GM23248 (cell line): ENCODE data around the gene KCNMA1. TPM values are rescaled to one million over a fixed set of nuclear protein-coding genes. Genes with fewer than 3 reads are reported as not detected.

Experiments used
- DNase-seq: peaks from one replicate; pipeline ENCODE4 v3.0.0-alpha.2; 2015
- H2AFZ ChIP-seq: fragments of 200-600 bp; sonication (generic); 2 replicates; pipeline ENCODE4 v1.6.1; 2016; ENCODE audit warnings: antibody characterized with exemption
- H3F3A ChIP-seq: fragments of 200-600 bp; sonication (generic); 2 replicates; pipeline ENCODE4 v1.6.1; 2016; ENCODE audit warnings: mild to moderate bottlenecking, antibody characterized with exemption, mixed run types; ENCODE audit not compliant: insufficient read depth
- H3K27ac ChIP-seq: fragments of 200-600 bp; sonication (generic); 2 replicates; pipeline ENCODE4 v1.5.1; 2016; ENCODE audit warnings: mild to moderate bottlenecking
- H3K27me3 ChIP-seq: fragments of 200-600 bp; sonication (generic); replicated peaks from 2 replicates; pipeline ENCODE4 v1.6.1; 2016; ENCODE audit warnings: mild to moderate bottlenecking; ENCODE audit not compliant: insufficient read depth
- H3K36me3 ChIP-seq: fragments of 200-600 bp; sonication (generic); 2 replicates; pipeline ENCODE4 v1.6.1; 2016; ENCODE audit warnings: low read depth, mild to moderate bottlenecking
- H3K4me1 ChIP-seq: fragments of 200-600 bp; sonication (generic); 2 replicates; pipeline ENCODE4 v1.6.1; 2016; ENCODE audit warnings: mild to moderate bottlenecking; ENCODE audit not compliant: insufficient read depth
- H3K4me2 ChIP-seq: fragments of 200-600 bp; sonication (generic); one replicate; pipeline ENCODE4 v1.6.1; 2016; ENCODE audit warnings: mild to moderate bottlenecking; ENCODE audit not compliant: unreplicated experiment
- H3K4me3 ChIP-seq: fragments of 200-600 bp; sonication (generic); 2 replicates; pipeline ENCODE4 v1.5.1; 2016; ENCODE audit warnings: mild to moderate bottlenecking
- H3K79me2 ChIP-seq: fragments of 200-600 bp; sonication (generic); 2 replicates; pipeline ENCODE4 v1.6.1; 2016; ENCODE audit warnings: mild to moderate bottlenecking; ENCODE audit not compliant: insufficient read depth
- H3K9ac ChIP-seq: fragments of 200-600 bp; sonication (generic); 2 replicates; pipeline ENCODE4 v1.6.1; 2016; ENCODE audit warnings: mild to moderate bottlenecking
- H3K9me2 ChIP-seq: fragments of 200-600 bp; sonication (generic); 2 replicates; pipeline ENCODE4 v1.6.1; 2016; ENCODE audit warnings: mixed run types, mild to moderate bottlenecking, moderate library complexity; ENCODE audit not compliant: insufficient read depth
- H3K9me3 ChIP-seq: fragments of 200-600 bp; sonication (generic); one replicate; pipeline ENCODE4 v1.6.1; 2017; ENCODE audit warnings: low read depth
- H4K20me1 ChIP-seq: fragments of 200-600 bp; sonication (generic); 2 replicates; pipeline ENCODE4 v1.6.0; 2016; ENCODE audit not compliant: insufficient read depth
- EZH2 ChIP-seq: fragments of 200-600 bp; sonication (generic); IDR thresholded peaks from 2 replicates; pipeline ENCODE4 v1.6.1; 2018; ENCODE audit warnings: antibody characterized with exemption, mild to moderate bottlenecking; ENCODE audit not compliant: insufficient read depth, poor library complexity, severe bottlenecking
- EZH2phosphoT487 ChIP-seq: fragments of 200-600 bp; sonication (generic); IDR thresholded peaks from 2 replicates; pipeline ENCODE4 v1.6.1; 2018; ENCODE audit warnings: antibody characterized with exemption, moderate library complexity, mild to moderate bottlenecking, low read depth; ENCODE audit not compliant: insufficient read depth
- WGBS, 2 experiments: methylation state at CpG; one replicate each; pipeline ENCODE4 v1.1.6; 2015 to 2017; ENCODE audit warnings: low lambda C conversion rate in 2 of 2, low coverage in 1 of 2; ENCODE audit errors: missing lambda C conversion rate in 2 of 2; 5-methylcytosine and 5-hydroxymethylcytosine counted together
- in situ Hi-C: fragments of 300-500 bp; cut with MboI; formaldehyde crosslinking; loops from 2 replicates; pipeline ENCODE4 v1.15.0; 2020
- polyA plus RNA-seq: library from polyadenylated mRNA; unstranded; fragments of >200 nt; fragmentation: Nextera tagmentation; extraction: Ambion mirVana; gene quantifications from 2 replicates; pipeline ENCODE4 v1.2.1, GENCODE V29; 2016
- total RNA-seq: library from RNA; depleted of rRNA; stranded (reverse); fragments of >200 nt; shearing (Covaris generic); gene quantifications from 2 replicates; pipeline ENCODE4 v1.2.3, GENCODE V29; 2014

Gene KCNMA1
- total and polyA plus RNA-seq, 2 experiments from 2014 or later: 14.2 to 25.1 TPM

DNA sequence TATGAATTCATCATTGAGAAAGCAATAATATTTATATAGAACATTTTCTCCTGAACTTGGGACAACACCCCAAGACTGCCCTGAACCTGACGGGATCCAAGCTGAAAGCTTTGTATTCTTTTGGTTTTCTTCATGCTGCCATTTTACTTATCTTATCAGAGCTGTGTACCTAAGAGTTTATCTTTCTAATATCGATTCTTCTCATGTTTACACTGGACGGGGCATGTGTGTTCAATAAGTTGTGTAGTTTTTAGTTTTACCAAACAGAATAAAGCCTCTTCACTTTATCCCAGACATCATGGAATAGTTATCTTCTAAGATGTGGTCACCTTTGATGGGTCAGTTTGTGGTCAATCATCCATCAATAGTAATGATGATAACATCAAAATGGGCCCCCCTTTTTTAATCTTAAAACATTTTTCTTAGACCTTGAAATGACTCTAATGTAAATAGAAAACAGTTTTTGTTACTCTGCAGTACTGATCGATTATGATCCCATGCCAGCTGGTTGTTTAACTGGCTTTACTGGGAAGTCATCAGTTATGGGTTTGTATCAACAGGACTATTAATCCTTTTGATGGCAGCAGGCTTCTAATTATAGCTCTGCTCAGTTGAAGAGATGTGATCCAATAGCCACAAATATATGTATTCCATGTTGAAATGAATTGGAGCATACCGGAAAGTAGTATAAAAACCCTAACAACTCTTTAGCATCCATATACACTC lies 446.1 kb downstream of the KCNMA1 start:
- Histone ChIP-seq H3K79me2 (no peaks in the 10 kb centered on the region), H3K9ac (no peak overlapping the region), H4K20me1 (no peaks in the 10 kb centered on the region), H3K4me1 (peaks cover 32% of the 10 kb centered on the region), H3K9me2 (no peaks in the 10 kb centered on the region), H3K4me3 (no peak overlapping the region), H2AFZ (no peak overlapping the region), H3K4me2 (no peak overlapping the region), H3K27ac (no peak overlapping the region), H3K27me3 (no peaks in the 10 kb centered on the region), H3K36me3 (no peaks in the 10 kb centered on the region), H3K9me3 (no peaks in the 10 kb centered on the region), H3F3A (peaks cover 21% of the 10 kb centered on the region; the same call in 1 of the 2 replicates)
- in situ Hi-C loops: no loop called here
- no peak for TF ChIP-seq EZH2
- TF ChIP-seq EZH2phosphoT487: no peak
- no peak for DNase-seq
- WGBS, 2 experiments: 83 to 90% methylated on average over 5 of the region's 5 CpGs

DNA sequence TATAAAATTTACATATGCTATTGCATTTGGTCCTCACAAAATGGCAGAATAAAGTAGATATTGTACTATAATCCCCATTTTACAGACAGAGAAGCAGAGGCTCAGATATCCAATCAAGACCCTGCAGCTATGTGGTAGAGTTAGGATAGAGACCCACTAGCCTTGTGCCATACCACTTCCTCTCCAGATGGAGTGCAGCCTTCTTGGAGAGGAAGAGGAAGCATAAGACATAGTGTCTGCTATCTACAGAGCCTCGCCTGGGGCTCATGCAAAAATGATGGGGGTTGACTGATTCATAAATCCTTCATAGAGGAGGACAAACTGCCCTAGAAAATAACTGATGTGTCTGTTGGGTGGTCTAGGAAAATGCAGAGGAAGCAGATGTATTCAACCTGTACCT lies 447.3 kb downstream of the KCNMA1 start:
- H3K9ac ChIP-seq: no peak overlapping the region
- TF ChIP-seq EZH2phosphoT487 (no peak), EZH2 (no peak)
- no peak overlapping the region for H3K4me2 ChIP-seq
- H3K79me2 ChIP-seq: no peaks in the 10 kb centered on the region
- H3K4me3 ChIP-seq: no peak overlapping the region
- H3K9me2 ChIP-seq: no peaks in the 10 kb centered on the region
- H4K20me1 ChIP-seq: no peaks in the 10 kb centered on the region
- no peak overlapping the region for H2AFZ ChIP-seq
- no peaks in the 10 kb centered on the region for H3K27me3 ChIP-seq
- H3K27ac ChIP-seq: no peak overlapping the region
- H3K9me3 ChIP-seq: no peaks in the 10 kb centered on the region
- in situ Hi-C loops: no loop called here
- DNase-seq: no peak
- WGBS, 2 experiments: 80 to 95% methylated on average over 1 of the region's 1 CpG
- H3F3A ChIP-seq: peaks cover 11% of the 10 kb centered on the region; the same call in 1 of the 2 replicates
- peaks cover 28% of the 10 kb centered on the region for H3K4me1 ChIP-seq
- no peaks in the 10 kb centered on the region for H3K36me3 ChIP-seq

DNA sequence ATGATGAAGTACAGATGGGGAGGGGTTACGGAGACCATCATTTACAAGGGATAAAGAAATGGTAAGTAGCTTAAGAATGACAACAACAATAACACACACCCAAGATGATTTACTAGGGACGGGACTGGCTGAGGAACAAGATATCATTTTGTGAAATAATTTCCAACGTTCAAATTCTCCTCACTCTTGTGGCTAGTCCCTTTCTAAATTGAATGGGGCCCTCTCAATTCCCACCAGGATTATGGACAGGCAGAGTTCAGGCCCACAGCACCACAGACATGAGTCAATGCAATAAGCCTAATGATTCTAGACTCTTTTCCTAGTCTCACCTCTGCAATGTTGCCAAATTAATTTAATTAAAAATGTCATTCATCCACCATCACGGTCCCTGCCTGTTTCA lies 448.1 kb downstream of the KCNMA1 start:
- no peak for DNase-seq
- Histone ChIP-seq H4K20me1 (no peaks in the 10 kb centered on the region), H3K36me3 (no peaks in the 10 kb centered on the region), H3K9me3 (no peaks in the 10 kb centered on the region), H3K27me3 (no peaks in the 10 kb centered on the region), H2AFZ (no peak overlapping the region), H3K79me2 (no peaks in the 10 kb centered on the region), H3K27ac (no peak overlapping the region), H3K4me3 (no peak overlapping the region), H3K9ac (no peak overlapping the region), H3F3A (peaks cover 5% of the 10 kb centered on the region; the same call in 1 of the 2 replicates), H3K4me1 (peaks cover 21% of the 10 kb centered on the region), H3K9me2 (no peaks in the 10 kb centered on the region), H3K4me2 (no peak overlapping the region)
- in situ Hi-C loops: no loop called here
- 90 to 92% methylated on average over 4 of the region's 4 CpGs for WGBS, 2 experiments
- no peak for TF ChIP-seq EZH2
- TF ChIP-seq EZH2phosphoT487: no peak

DNA sequence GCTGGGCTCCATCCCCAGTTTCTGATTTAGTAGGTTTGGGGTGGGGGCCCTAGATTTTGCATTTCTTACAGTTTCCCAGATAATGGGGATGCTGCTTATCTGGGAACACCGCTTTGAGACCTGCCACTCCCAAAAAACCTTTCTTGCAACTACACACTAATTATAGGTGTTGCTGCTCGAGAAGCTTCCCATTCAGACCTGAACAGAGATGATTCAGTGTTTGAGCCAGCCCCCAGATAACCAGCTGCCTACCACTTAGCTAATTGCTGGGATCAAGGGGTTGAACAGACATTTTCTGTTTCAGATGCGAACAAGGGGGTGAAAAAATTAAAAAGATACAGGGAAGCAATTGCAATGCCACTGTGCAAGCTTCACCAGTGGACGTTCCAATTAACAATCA lies 448.5 kb downstream of the KCNMA1 start:
- in situ Hi-C loops: no loop called here
- H3K27ac ChIP-seq: no peak overlapping the region

More for the DNA sequence above, 448.5 kb downstream of the KCNMA1 start:
- H3K9me3 ChIP-seq: no peaks in the 10 kb centered on the region
- TF ChIP-seq EZH2phosphoT487: no peak
- TF ChIP-seq EZH2: no peak
- WGBS, 2 experiments: 83 to 85% methylated on average over 4 of the region's 4 CpGs
- no peak overlapping the region for H3K4me3 ChIP-seq
- no peak overlapping the region for H2AFZ ChIP-seq
- no peaks in the 10 kb centered on the region for H3K36me3 ChIP-seq
- peaks cover 18% of the 10 kb centered on the region for H3K4me1 ChIP-seq
- no peaks in the 10 kb centered on the region for H3K27me3 ChIP-seq
- no peak overlapping the region for H3K4me2 ChIP-seq
- H3K9ac ChIP-seq: no peak overlapping the region
- H3K9me2 ChIP-seq: no peaks in the 10 kb centered on the region
- no peak for DNase-seq
- H4K20me1 ChIP-seq: no peaks in the 10 kb centered on the region
- 0 out of 2 replicates have a peak, but pooled peaks cover under 1% of the 10 kb centered on the region for H3F3A ChIP-seq
- no peaks in the 10 kb centered on the region for H3K79me2 ChIP-seq
